Measurements from ENCODE around the gene CD247. TPM values are rescaled to one million over a fixed set of nuclear protein-coding genes. Genes with fewer than 3 reads are reported as not detected.

CD247 gene
- total and polyA plus RNA-seq, 2 of the 4 experiments (the other 2 are of a cell fraction): not detected

GRCh38 chr1:167566766-167567165, 48.4 kb upstream of the CD247 start:
- Histone ChIP-seq H3K9ac (ENCODE audit: low read depth, low read length) (no peak overlapping the region), H3K27ac (ENCODE audit: insufficient read depth, low read length) (no peak overlapping the region), H4K20me1 (ENCODE audit: insufficient read depth, low read length) (no peaks in the 10 kb centered on the region), H3K14ac (replicated peaks; ENCODE audit: low read depth, low read length) (no peak overlapping the region), H3K27me3 (ENCODE audit: control insufficient read depth, insufficient read depth, low read length) (peaks cover 4% of the 10 kb centered on the region), H4K91ac (ENCODE audit: insufficient read depth, low read depth, low read length) (no peak overlapping the region), H3K23ac (ENCODE audit: low read depth, low read length) (no peak overlapping the region), H3K79me1 (ENCODE audit: low read depth in 1 of 2, low read length in 2 of 2) (no peaks in the 10 kb centered on the region), H3K4me2 (ENCODE audit: low read depth, low read length) (no peak overlapping the region), H3K4me3 (ENCODE audit: insufficient read depth, low read depth, low read length) (no peak overlapping the region), H3K18ac (ENCODE audit: low read depth, low read length) (no peak overlapping the region), H4K5ac (ENCODE audit: low read depth, low read length) (no peak overlapping the region), H4K8ac (ENCODE audit: low read depth in 2 of 2, low read length in 2 of 2) (no peak overlapping the region), H2BK5ac (ENCODE audit: low read depth, low read length, poor library complexity, severe bottlenecking) (no peak overlapping the region), H2AFZ (replicated peaks; ENCODE audit: low read length, poor library complexity) (no peak overlapping the region), H2AK9ac (replicated peaks; ENCODE audit: low read depth, low read length, poor library complexity) (no peak overlapping the region), H3K36me3 (ENCODE audit: control insufficient read depth, insufficient read depth, low read length) (no peaks in the 10 kb centered on the region), H2BK15ac (ENCODE audit: low read depth, low read length) (no peak overlapping the region), H2BK20ac (ENCODE audit: low read depth, low read length) (no peak overlapping the region), H3K9me3 (ENCODE audit: control insufficient read depth, insufficient read depth, low read length) (no peaks in the 10 kb centered on the region), H2BK120ac (ENCODE audit: low read depth, low read length) (no peak overlapping the region), H3K4ac (ENCODE audit: low read depth, low read length) (no peak overlapping the region), H2AK5ac (ENCODE audit: low read depth, low read length) (no peak overlapping the region), H3K4me1 (ENCODE audit: control insufficient read depth, insufficient read depth, low read length) (no peaks in the 10 kb centered on the region), H3K56ac (ENCODE audit: extremely low read depth, insufficient read depth, low read length) (no peak overlapping the region), H3K9me1 (ENCODE audit: insufficient read depth, low read length) (no peaks in the 10 kb centered on the region)
- POLR2A ChIA-PET (ENCODE audit: unreplicated experiment): no interaction called here
- in situ Hi-C loops (cut with MboI; ENCODE audit: low sequenced_read_pairs): no loop called here
- CTCF ChIA-PET: interaction anchor here (1.6 kb wide), 1 partner anchor 9 kb away, joined by 3 read pairs; no protein-coding TSS in a partner anchor
- dilution Hi-C loops (cut with HindIII; ENCODE audit: low sequenced_read_pairs, unreplicated experiment): no loop called here
- no TSS peak for BruUV-seq (replicated peaks)
- ATAC-seq (ENCODE audit: low read depth): no peak
- no peak for DNase-seq
- no CpG with 5 or more reads among the region's 3 CpGs for WGBS, 2 experiments (ENCODE audit: extremely low coverage in 2 of 2, insufficient read length in 1 of 2)
- intact Hi-C loops (cut with micrococcal nuclease): no loop called here
- TF ChIP-seq CTCF (conservative IDR thresholded peaks at IDR 0.05; ENCODE audit: low read depth, low read length) (no peak), MXI1 (IDR thresholded peaks at IDR 0.05; ENCODE audit: borderline replicate concordance, low read depth, low read length) (no peak)
